Neural cell (in vitro differentiated cells): ENCODE results near the gene KIAA1614. TPM values are rescaled to one million over a fixed set of nuclear protein-coding genes. Genes with fewer than 3 reads are reported as not detected.

Source experiments
- H2AFZ ChIP-seq: fragments of 200-600, 300-800 bp; sonication (generic), shearing (Covaris generic); 2 replicates; pipeline ENCODE4 v1.6.0; 2014; ENCODE audit warnings: low read depth, mild to moderate bottlenecking, antibody characterized with exemption, low read length, moderate library complexity
- H3F3A ChIP-seq: fragments of 200-600 bp; shearing (Covaris generic); 2 replicates; pipeline ENCODE4 v1.6.1; 2016; ENCODE audit warnings: mild to moderate bottlenecking, moderate library complexity, mixed read lengths, antibody characterized with exemption, low read length; ENCODE audit not compliant: insufficient read depth, poor library complexity, severe bottlenecking
- H3K27ac ChIP-seq: fragments of 200-600, 300-800 bp; sonication (generic), shearing (Covaris generic); 2 replicates; pipeline ENCODE4 v1.5.1; 2014; ENCODE audit warnings: mild to moderate bottlenecking, low read length, moderate library complexity
- H3K27me3 ChIP-seq: fragments of 300-800, 200-600 bp; sonication (generic), shearing (Covaris generic); 2 replicates; pipeline ENCODE4 v1.6.0; 2014; ENCODE audit warnings: mild to moderate bottlenecking, low read depth, low read length, moderate library complexity; ENCODE audit not compliant: insufficient read depth
- H3K36me3 ChIP-seq: fragments of 300-800, 200-600 bp; sonication (generic), shearing (Covaris generic); 2 replicates; pipeline ENCODE4 v1.5.1; 2014; ENCODE audit warnings: mild to moderate bottlenecking, antibody characterized with exemption, low read length, moderate library complexity; ENCODE audit not compliant: insufficient read depth
- H3K4me2 ChIP-seq: fragments of 300-800, 200-600 bp; sonication (generic), shearing (Covaris generic); 2 replicates; pipeline ENCODE4 v1.6.0; 2014; ENCODE audit warnings: mild to moderate bottlenecking, low read length
- H3K4me3 ChIP-seq: fragments of 300-800, 200-600 bp; sonication (generic), shearing (Covaris generic); 2 replicates; pipeline ENCODE4 v1.5.1; 2014; ENCODE audit warnings: mild to moderate bottlenecking, low read length, moderate library complexity
- H3K79me2 ChIP-seq: fragments of 200-600 bp; shearing (Covaris generic); replicated peaks from 2 replicates; pipeline ENCODE4 v1.6.0; 2014; ENCODE audit warnings: mild to moderate bottlenecking, low read length, moderate library complexity; ENCODE audit not compliant: insufficient read depth
- H3K9ac ChIP-seq: fragments of 300-800, 200-600 bp; sonication (generic), shearing (Covaris generic); 2 replicates; pipeline ENCODE4 v1.6.1; 2016; ENCODE audit warnings: mild to moderate bottlenecking, low read length, mixed read lengths
- H3K9me2 ChIP-seq: fragments of 200-600 bp; shearing (Covaris generic); 2 replicates; pipeline ENCODE4 v1.6.1; 2016; ENCODE audit warnings: mild to moderate bottlenecking, low read length, mixed read lengths; ENCODE audit not compliant: insufficient read depth
- H3K9me3 ChIP-seq: fragments of 200-600, 300-800 bp; sonication (generic), shearing (Covaris generic); 2 replicates; pipeline ENCODE4 v1.6.1; 2016; ENCODE audit warnings: mild to moderate bottlenecking, mixed run types, low read length, moderate library complexity, mixed read lengths
- H4K20me1 ChIP-seq: fragments of 200-600 bp; shearing (Covaris generic); 2 replicates; pipeline ENCODE4 v1.6.1; 2016; ENCODE audit warnings: mild to moderate bottlenecking, mixed run types; ENCODE audit not compliant: insufficient read depth
- EP300 ChIP-seq: fragments of 450-650 bp; conservative IDR thresholded peaks from 2 replicates; pipeline ENCODE4 v1.6.1; 2014; ENCODE audit warnings: antibody characterized with exemption, mild to moderate bottlenecking, moderate library complexity; ENCODE audit not compliant: poor library complexity, severe bottlenecking
- EZH2 ChIP-seq: fragments of 200-600, 300-800 bp; shearing (Covaris generic), sonication (generic); IDR thresholded peaks from 2 replicates; pipeline ENCODE4 v1.6.1; 2014; ENCODE audit warnings: antibody characterized with exemption, low read length, borderline replicate concordance, mild to moderate bottlenecking; ENCODE audit not compliant: insufficient read depth, poor library complexity, severe bottlenecking
- MXI1 ChIP-seq: fragments of 450-650 bp; conservative IDR thresholded peaks from 2 replicates; pipeline ENCODE4 v1.6.1; 2014; ENCODE audit warnings: antibody characterized with exemption, mild to moderate bottlenecking; ENCODE audit not compliant: poor library complexity, severe bottlenecking
- POLR2AphosphoS5 ChIP-seq: IDR thresholded peaks from 2 replicates; pipeline ENCODE4 v1.6.1; 2012
- RAD21 ChIP-seq: fragments of 450-650 bp; conservative IDR thresholded peaks from 2 replicates; pipeline ENCODE4 v1.6.1; 2014; ENCODE audit warnings: antibody characterized with exemption, mild to moderate bottlenecking, moderate library complexity
- SMC3 ChIP-seq: fragments of 450-650 bp; conservative IDR thresholded peaks from 2 replicates; pipeline ENCODE4 v1.6.1; 2014; ENCODE audit warnings: antibody characterized with exemption, mild to moderate bottlenecking, moderate library complexity; ENCODE audit not compliant: poor library complexity
- TAF1 ChIP-seq: IDR thresholded peaks from 2 replicates; pipeline ENCODE4 v1.6.1; 2012; ENCODE audit warnings: low read depth
- polyA plus RNA-seq: library from polyadenylated mRNA; depleted of rRNA; stranded (reverse); fragments of >200 nt; gene quantifications from 2 replicates; pipeline ENCODE4 v1.2.3, GENCODE V29; 2014
- TF ChIP-seq, protein P1 (sequence below): fragments of 450-650 bp; IDR thresholded peaks from 2 replicates; pipeline ENCODE4 v1.5.1; 2014; ENCODE audit warnings: antibody characterized with exemption, mild to moderate bottlenecking, moderate library complexity; ENCODE audit not compliant: poor library complexity, severe bottlenecking
- TF ChIP-seq, protein P2 (sequence below): IDR thresholded peaks from 2 replicates; pipeline ENCODE4 v1.6.1; 2012; ENCODE audit warnings: borderline replicate concordance

The KIAA1614 gene
- polyA plus RNA-seq, 1 donor from 2014 or later = 0.50 TPM

DNA sequence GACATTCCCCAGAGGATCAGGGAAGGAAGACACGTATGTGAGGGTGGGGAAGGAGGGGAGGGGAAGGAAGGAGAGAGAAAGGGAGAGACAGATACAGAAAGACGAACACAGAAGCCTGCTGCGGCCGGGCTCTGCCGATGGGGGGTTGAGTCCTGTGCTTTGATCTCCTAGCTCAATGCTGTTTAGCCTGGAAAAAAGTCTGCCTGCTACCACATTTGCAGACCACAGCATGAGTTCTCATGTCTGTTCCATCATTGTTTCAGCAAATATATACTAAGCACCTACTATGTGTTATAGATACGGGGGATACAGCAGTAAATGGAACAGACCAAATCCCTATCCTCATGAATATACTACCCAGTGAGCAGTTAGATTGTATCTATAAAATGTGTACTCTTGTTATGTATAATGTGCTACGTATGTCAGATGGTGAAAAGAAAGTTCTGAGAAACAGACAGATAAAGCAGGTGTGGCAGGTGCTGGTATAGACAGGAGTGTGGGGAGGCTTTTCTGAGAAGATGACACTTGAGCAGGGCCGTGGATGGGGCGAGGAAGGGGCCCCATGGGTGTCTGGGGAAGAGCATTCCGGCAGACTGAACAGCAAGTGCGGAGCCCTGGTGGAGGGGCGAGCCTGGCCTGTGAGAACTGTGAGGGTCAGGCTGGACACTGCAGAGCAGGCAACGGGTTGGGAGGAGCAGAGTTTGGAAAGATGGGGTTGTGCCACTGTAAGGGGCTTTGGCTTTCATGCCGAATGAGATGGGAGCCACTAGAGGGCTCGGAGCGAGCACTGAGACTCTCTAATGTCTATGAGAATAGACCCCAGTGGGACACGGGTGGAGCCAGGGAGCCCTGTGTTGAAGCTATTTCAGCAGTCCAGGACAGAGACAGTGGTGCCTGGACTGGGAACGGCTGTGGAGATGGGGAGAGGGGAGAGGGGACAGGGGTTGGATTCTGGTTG, 34.1 kb downstream of the KIAA1614 start:
- Histone ChIP-seq H3K4me3 (no peak overlapping the region), H3K27me3 (no peaks in the 10 kb centered on the region), H3K36me3 (peaks cover 10% of the 10 kb centered on the region), H3K9me3 (no peaks in the 10 kb centered on the region), H4K20me1 (no peaks in the 10 kb centered on the region), H3K9me2 (no peaks in the 10 kb centered on the region), H2AFZ (no peak overlapping the region), H3K4me2 (no peak overlapping the region), H3F3A (no peaks in the 10 kb centered on the region), H3K27ac (no peak overlapping the region), H3K79me2 (no peaks in the 10 kb centered on the region), H3K9ac (no peak overlapping the region)
- TF ChIP-seq RAD21 = no peak
- no peak for TF ChIP-seq EZH2
- TF ChIP-seq, protein P1, sequence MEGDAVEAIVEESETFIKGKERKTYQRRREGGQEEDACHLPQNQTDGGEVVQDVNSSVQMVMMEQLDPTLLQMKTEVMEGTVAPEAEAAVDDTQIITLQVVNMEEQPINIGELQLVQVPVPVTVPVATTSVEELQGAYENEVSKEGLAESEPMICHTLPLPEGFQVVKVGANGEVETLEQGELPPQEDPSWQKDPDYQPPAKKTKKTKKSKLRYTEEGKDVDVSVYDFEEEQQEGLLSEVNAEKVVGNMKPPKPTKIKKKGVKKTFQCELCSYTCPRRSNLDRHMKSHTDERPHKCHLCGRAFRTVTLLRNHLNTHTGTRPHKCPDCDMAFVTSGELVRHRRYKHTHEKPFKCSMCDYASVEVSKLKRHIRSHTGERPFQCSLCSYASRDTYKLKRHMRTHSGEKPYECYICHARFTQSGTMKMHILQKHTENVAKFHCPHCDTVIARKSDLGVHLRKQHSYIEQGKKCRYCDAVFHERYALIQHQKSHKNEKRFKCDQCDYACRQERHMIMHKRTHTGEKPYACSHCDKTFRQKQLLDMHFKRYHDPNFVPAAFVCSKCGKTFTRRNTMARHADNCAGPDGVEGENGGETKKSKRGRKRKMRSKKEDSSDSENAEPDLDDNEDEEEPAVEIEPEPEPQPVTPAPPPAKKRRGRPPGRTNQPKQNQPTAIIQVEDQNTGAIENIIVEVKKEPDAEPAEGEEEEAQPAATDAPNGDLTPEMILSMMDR = no peak
- TF ChIP-seq SMC3 = no peak
- no peak for TF ChIP-seq MXI1
- TF ChIP-seq, protein P2, sequence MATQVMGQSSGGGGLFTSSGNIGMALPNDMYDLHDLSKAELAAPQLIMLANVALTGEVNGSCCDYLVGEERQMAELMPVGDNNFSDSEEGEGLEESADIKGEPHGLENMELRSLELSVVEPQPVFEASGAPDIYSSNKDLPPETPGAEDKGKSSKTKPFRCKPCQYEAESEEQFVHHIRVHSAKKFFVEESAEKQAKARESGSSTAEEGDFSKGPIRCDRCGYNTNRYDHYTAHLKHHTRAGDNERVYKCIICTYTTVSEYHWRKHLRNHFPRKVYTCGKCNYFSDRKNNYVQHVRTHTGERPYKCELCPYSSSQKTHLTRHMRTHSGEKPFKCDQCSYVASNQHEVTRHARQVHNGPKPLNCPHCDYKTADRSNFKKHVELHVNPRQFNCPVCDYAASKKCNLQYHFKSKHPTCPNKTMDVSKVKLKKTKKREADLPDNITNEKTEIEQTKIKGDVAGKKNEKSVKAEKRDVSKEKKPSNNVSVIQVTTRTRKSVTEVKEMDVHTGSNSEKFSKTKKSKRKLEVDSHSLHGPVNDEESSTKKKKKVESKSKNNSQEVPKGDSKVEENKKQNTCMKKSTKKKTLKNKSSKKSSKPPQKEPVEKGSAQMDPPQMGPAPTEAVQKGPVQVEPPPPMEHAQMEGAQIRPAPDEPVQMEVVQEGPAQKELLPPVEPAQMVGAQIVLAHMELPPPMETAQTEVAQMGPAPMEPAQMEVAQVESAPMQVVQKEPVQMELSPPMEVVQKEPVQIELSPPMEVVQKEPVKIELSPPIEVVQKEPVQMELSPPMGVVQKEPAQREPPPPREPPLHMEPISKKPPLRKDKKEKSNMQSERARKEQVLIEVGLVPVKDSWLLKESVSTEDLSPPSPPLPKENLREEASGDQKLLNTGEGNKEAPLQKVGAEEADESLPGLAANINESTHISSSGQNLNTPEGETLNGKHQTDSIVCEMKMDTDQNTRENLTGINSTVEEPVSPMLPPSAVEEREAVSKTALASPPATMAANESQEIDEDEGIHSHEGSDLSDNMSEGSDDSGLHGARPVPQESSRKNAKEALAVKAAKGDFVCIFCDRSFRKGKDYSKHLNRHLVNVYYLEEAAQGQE = no peak
- no peak for TF ChIP-seq POLR2AphosphoS5
- TF ChIP-seq EP300 = no peak
- TF ChIP-seq TAF1 = no peak

DNA sequence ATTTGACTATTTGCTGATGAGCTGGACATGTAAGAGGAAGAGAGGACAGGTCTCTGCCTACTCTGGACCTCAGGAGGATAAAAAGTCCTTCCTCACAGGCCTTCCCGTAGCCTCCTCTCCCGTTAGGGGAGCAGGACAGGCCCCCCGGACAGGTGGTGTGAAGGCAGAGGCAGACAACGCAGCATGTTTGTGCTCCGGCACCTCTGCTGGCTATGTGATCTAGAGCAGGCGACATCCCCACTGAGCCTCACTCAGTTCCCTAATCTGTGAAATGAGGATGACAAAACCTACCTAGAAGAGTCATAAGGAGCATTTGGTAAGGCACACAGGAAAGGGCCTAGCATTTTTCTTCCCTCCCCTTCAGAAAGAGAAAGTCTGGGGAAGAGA, 34.8 kb downstream of the KIAA1614 start:
- TF ChIP-seq SMC3 (no peak), RAD21 (no peak), MXI1 (no peak), TAF1 (no peak)
- TF ChIP-seq, protein P1 = no peak
- Histone ChIP-seq H3K4me2 (no peak overlapping the region), H3K9ac (no peak overlapping the region), H3K27ac (no peak overlapping the region), H3K27me3 (no peaks in the 10 kb centered on the region), H3F3A (no peaks in the 10 kb centered on the region), H3K36me3 (peaks cover 10% of the 10 kb centered on the region), H3K79me2 (no peaks in the 10 kb centered on the region), H3K9me2 (no peaks in the 10 kb centered on the region), H2AFZ (no peak overlapping the region), H3K4me3 (no peak overlapping the region), H3K9me3 (no peaks in the 10 kb centered on the region), H4K20me1 (no peaks in the 10 kb centered on the region)
